GM03348 (cell line): Measurements from ENCODE around the gene TSEN54.

Experiments
- DNase-seq: peaks from one replicate; pipeline ENCODE4 v3.0.0; 2012; ENCODE audit warnings: low spot score

TSEN54 gene

DNA sequence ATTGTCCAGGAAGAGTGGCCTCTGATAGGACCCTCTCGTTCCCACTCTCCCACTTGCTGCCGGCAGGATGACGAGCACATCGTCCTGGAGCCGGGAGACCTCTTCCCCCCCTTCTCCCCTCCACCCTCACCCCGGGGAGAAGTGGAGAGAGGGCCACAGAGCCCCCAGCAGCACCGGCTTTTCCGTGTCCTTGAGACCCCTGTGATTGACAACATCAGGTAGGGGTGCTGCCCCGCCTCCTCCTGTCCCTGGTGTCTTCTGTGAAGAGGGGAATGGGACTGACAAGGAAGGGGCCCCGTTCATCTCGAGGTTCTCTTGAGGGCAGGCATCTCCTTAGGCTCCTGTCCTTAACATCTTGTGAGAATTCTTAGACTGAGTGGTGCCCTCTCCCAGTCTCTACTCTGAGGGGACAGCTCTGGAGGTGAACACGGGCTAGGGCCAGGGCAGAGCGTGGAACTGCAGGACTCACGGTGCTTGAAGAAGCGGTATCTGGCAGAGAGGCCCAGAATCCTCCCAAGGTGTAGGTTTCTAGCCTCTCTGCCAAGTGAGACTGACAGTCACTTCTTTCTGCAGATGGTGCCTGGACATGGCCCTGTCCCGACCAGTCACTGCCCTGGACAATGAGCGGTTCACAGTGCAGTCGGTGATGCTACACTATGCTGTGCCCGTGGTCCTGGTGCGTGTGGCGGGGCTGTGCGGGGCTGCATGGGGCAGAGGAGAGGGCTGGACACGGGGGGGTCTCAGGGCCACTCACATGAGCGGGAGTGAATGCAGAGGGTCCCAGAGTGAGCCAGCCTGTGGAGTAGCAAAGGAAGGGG, 27.4 kb upstream of the TSEN54 start:
- no peak for DNase-seq

DNA sequence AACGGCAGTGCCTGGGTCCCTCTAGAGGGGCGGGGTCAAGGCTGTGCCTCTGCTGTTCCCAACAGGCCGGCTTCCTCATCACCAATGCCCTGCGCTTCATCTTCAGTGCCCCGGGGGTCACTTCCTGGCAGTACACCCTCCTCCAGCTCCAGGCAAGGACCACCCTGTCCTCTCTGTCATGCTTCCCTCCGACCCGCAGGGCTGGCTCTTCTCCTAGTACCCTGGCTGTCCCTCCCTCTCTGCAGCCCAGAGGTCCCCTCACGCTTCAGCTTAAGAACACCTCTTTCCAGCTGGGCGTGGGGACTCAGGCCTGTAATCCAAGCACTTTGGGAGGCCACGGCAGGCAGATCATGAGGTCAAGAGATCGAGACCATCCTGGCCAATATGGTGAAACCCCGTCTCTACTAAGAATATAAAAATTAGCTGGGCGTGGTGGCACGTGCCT, 26.8 kb upstream of the TSEN54 start:
- DNase-seq: no peak

DNA sequence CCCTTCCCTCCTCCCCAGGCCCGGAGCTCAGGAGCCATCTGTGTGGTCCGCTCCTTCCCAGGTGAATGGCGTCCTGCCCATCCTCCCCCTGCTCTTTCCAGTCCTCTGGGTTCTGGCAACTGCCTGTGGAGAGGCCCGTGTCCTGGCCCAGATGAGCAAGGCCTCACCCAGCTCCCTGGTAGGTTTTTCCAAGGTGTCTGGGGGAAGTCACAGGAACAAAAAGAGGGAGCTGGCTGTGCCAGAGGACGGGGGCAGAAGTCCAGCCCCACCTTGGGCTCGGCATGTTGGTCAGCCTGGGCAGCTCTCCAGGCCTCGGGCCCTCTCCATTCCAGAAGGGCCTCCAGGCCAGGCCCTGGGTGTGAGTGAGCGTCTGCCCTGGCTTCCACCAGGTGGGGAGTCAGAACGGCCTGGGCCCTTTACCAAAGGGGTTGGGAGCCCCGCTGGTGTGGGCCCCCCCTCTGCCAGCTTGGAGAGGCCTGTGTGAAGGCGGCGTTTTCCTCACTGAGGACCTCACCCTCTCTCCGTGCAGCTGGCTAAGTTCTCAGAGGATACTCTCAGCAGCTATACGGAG, 26.1 kb upstream of the TSEN54 start:
- DNase-seq: no peak

DNA sequence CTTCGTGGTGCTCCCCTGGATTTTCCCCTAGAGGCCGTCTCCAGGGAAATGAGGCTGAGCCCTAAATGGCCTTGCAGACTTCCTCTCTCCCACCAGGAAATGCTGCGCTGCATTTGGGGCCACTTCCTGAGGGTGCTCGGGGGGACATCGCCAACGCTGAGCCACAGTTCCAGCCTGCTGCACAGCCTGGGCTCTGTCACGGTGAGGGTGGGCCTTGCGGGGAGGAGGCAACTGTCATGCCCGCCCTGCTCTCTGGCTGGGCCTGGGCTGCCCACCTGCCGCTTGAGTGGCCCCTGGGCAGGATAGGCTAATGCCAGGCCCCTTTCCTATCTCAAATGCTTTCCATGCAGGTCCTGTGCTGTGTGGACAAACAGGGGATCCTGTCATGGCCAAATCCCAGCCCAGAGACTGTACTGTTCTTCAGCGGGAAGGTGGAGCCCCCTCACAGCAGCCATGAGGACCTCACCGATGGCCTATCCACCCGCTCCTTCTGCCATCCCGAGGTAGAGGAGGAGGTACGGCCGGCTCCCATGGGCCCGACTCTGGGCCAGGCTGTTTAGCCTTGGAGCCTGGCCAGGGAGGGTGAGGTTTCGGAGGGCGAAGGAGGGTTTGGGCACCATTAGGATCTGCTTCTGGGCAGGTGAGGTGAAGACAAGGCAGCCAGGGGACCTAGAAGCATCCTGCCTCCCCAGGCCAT, 25.2 kb upstream of the TSEN54 start:
- DNase-seq: no peak

DNA sequence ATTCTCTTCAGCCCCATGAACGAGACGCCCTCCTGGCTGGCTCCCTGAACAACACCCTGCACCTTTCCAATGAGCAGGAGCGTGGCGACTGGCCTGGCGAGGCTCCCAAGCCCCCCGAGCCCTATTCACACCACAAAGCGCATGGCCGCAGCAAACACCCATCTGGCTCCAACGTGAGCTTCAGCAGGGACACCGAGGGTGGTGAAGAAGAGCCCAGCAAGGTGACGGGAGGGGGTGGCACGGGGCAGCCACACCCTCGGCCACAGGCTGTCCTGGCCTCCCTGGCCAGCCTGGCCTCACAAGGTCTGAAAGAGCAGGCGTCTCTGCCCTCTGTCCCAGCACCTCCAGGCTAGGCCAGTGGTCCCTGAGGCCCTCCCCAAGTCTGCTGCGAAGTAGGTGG, 24.6 kb upstream of the TSEN54 start:
- DNase-seq: no peak

DNA sequence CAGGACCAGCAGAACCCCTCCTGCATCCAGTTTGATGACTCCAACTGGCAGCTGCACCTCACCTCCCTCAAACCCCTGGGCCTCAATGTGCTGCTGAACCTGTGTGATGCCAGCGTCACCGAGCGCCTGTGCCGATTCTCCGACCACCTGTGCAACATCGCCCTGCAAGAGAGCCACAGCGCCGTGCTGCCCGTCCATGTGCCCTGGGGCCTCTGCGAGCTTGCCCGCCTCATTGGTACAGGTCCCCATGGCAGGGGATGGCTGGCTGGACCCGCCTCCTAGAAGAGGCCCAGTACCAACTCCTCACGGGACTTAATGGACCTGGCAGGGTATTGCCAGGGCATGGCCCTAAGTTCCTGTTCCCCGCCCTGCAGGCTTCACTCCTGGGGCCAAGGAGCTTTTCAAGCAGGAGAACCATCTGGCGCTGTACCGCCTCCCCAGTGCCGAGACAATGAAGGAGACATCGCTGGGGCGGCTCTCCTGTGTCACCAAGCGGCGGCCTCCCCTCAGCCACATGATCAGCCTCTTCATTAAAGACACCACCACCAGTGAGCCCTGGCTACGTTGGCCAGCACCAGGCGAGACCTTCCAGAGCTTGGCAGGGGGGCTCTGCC, 23.7 kb upstream of the TSEN54 start:
- DNase-seq: no peak

DNA sequence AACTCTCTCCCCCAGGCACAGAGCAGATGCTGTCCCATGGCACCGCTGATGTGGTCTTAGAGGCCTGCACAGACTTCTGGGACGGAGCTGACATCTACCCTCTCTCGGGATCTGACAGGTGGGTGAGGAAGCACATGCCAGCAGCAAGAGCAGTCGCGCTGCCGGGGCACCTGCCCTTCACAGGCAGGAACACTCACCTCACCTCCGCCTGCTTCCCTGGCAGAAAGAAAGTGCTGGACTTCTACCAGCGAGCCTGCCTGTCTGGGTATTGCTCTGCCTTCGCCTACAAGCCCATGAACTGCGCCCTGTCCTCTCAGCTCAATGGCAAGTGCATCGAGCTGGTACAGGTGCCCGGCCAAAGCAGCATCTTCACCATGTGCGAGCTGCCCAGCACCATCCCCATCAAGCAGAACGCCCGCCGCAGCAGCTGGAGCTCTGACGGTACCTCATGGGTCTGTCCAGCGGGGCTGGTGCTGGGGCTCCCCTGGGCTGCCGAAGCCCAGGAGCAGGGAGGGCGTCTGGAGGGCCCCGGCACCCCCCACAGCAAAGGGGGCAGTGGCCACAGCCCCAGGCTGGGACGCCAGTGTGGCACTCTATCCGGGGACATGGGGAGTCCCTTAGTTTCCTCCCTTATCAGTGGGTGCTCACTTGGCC, 22.7 kb upstream of the TSEN54 start:
- no peak for DNase-seq

DNA sequence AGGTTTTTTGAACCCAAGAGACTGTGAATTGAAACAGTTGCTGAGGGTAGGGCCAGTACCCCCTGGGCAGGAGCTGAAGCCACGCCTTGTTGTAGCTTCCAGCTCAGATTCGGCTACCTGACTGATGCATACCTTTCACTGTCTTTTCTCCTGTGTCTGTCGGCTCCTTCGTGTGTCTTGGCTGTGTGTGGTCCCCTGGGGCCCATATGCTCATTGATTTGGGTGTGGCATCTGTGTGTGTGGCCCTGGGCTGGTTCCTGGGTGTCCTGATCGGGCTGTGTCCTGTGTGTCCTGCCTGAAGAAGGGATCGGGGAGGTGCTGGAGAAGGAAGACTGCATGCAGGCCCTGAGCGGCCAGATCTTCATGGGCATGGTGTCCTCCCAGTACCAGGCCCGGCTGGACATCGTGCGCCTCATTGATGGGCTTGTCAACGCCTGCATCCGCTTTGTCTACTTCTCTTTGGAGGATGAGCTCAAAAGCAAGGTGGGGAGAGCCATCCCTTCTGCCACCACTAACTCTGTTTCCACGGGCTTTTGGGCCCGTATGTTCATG, 21.9 kb upstream of the TSEN54 start:
- DNase-seq: no peak

DNA sequence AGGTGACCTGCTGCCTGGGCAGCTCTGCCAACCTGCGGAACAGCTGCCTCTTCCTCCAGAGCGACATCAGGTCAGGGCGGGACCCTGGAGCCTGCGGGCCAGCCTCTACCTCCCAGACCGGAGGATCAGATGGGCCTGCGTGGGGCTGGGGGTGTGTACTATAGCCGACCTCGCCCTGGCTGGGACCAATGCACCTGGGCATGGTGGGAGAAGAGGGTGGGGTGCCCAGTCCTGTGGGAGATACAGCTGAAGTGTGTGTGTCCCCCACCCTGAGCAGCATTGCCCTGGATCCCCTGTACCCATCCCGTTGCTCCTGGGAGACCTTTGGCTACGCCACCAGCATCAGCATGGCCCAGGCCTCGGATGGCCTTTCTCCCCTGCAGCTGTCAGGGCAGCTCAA, 20.3 kb upstream of the TSEN54 start:
- DNase-seq: no peak

DNA sequence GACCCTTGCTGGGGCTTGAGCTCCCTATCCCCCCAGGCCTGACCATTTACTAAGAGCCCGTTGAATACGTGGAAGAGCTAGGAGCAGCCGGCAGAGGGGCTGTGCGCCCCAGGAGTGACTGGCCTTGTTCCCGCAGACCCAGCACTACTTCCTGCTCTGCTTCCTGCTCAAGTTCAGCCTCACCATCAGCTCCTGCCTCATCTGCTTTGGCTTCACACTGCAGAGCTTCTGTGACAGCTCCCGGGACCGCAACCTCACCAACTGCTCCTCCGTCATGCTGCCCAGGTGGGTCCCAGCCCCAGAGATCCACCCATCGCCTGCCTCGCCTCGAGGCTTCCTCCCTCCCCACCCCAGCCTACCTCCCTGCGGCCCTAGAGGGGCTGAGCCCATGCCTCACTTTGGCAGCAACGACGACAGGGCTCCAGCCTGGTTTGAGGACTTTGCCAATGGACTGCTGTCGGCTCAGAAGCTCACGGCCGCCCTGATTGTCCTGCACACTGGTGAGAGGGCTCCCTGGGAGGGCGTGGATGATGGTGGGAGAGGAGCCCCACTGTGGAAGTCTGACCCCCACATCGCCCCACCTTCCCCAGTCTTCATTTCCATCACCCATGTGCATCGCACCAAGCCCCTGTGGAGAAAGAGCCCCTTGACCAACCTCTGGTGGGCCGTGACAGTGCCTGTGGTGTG, 18.1 kb upstream of the TSEN54 start:
- DNase-seq: no peak

DNA sequence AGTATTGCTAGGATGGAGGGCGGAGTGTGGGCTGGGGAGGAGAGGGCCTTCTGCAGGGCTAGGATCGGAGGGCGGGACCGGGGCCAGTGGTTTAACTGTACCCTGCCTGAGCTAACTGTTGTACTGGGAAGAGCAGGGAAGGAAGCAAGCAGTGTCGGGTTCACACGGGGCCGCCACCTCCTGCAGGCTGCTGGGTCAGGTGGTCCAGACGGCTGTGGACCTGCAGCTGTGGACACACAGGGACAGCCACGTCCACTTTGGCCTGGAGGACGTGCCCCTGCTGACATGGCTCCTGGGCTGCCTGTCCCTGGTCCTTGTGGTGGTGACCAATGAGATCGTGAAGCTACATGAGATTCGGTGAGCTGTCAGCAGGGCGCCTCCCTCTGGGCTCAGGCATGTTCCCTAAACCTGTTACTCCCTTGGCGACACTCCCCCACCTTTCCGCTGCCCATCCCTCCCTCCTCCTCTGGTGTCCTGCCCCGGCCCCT, 17.6 kb upstream of the TSEN54 start:
- DNase-seq: no peak

DNA sequence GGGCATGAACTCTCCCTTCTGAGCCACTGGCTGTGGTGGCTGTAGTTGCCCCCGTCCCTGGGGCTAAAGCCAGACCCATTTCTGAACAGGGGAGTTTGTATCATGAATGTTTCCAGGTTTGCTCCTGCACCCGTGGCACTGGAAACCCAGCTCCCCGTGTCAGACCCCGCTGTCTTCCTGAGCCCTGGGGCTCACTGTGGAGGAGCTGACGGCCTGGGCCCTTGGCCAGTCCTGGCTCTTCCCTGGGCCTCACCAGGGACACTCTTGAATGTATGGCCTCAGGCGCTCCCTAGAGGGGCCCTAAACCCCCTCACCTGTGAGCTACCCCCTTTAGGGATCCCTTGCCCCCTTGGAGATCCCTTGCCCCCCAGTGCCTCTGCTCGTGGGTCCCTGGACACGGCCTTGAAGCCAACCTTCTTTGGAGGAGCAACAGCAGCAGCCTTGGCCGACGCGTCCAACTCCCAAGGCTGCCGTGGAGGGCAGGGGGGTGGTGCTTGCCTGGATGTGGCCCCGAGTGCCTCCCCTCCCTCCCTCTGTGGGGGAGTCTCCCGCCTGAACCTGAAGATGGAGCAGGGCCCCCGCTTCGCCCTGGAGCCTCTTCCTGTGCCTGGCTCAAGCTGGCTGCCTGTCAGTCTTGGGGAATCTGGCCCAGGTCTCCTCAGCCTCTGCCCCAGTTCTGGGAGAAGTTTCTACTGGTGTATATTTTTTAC, 16.9 kb upstream of the TSEN54 start:
- no peak for DNase-seq

DNA sequence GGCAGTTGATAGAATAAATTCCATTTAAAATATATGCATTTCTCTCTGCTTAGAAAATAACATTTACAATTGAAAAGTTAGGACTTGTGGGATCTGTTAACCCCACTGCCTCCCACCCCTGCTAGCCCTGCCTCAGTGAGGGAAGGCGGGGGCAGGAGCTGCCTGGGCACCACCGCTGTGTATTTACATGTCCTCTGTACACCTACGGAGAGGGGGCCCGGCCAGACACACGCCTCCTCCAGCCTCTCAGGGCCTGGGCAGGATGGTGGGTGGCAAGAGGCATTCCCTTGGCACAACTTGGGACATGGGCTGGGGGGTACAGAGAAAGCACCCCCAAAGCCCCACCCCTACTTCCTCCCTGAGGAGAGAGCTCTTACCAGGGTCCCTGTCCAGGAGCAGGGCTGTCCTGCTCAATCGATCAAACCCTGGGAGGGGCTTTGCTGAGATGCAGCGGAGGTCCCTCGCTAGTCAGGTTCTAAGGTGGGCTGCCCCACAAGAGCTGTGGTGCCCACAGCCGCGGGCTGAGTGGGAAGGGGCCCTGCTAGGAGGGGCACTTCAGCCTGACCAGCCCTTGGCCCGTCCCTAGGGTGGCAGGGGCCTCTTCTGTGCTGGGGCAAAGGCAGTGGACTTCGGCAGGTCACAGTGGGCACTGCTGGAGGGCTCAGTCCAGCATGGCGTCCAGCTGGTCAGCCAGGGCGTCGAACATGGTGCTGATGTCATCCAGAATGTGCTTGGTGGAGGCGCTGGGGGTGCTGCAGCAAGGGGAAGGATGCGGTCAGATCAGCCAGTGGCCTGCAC, 15.7 kb upstream of the TSEN54 start:
- no peak for DNase-seq

DNA sequence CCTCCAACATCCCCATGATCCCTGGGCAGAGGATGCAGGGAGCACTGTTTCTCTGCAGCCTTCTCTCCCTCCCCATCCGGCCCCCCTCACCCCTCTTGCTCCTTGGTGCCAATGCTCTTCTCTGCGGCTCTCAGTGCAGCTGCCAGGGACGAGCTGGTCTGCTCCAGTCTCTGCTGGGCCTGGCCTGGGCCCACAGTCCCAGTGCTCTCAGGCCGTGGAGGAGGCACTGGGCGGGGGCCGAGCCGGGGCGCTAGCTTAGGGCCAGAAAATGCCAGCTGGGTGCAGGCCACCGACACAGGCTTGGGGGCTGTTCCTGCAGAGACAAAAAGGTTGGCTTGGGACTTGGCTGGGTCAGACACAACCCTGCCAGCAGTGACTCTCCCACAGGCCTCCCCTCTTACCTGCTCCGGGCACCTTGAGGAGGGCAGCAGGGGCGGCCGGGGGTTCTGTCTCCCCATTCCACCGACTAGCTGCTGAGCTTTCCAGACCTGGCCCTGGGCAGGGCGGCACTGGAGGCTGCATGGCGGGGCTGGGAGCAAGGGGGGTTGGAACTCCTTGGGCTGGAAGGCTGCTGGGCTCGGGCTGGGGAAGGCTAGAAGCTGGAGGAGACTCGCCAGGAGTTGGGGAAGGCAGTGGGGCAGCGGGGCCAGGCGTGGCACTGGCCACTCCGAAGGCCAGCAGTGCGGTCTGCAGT, 14.8 kb upstream of the TSEN54 start:
- DNase-seq: no peak

DNA sequence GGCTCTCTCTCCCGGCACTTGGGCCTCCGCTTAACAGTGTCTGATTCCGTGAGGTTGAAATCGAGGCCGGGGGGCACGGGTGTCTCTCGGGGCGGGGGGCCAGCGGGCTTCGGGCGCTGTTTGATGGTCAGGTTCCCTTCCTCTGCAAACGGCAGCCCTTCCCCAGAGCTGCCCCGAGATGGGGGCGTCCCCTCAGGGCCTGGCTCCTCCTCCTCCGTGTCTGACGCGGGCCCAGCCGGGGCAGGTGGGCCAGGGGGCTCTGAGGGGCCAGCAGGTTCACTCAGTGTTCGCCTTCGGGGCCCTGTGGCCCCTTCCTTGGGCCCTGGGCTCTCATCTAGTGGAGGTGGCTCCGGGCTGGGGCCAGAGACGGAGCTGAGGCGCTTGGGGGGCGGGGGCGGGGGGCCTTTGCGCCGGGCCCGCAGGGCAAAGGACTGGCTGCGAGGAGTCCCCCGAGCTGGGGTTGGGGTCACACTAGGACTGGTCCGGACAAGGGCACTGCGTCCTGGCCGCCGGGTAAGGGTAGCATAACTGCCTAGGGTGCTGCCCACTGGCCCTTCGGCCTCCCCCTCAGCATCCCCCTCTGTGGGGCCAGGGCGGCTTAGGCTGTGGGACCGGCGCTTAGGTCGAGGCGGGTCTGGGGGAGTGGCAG, 14.1 kb upstream of the TSEN54 start:
- DNase-seq: no peak

DNA sequence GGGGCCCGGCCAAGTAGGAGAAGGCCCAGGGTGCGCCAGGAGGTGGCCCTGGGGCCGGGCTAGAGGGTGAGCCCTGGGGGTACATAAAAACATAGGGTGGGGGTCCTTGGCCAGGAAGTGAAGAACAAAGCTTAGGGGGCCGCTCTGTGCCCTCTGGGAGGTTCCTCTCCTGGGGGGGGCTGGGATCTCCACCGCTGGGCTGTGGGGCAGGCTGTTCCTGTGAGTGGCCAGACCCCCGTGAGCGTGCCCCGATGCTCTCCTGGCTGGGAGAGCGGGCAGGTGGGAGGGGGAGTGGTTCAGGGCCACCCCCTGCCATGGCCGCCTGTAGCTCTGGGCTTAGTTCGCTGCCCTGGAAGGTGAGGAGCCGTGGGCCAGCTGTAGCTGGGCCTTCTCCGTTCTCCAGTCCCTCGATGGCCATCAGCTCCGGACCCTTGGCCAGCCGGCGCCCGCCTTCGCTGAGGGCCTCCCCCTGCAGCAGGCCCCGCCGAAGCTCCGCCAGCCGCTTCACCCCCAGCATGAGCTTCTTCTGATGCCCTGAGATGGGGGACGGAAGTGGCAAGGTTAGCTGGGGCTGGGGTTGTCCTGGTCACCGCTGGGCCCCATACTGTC, 13.5 kb upstream of the TSEN54 start:
- no peak for DNase-seq

DNA sequence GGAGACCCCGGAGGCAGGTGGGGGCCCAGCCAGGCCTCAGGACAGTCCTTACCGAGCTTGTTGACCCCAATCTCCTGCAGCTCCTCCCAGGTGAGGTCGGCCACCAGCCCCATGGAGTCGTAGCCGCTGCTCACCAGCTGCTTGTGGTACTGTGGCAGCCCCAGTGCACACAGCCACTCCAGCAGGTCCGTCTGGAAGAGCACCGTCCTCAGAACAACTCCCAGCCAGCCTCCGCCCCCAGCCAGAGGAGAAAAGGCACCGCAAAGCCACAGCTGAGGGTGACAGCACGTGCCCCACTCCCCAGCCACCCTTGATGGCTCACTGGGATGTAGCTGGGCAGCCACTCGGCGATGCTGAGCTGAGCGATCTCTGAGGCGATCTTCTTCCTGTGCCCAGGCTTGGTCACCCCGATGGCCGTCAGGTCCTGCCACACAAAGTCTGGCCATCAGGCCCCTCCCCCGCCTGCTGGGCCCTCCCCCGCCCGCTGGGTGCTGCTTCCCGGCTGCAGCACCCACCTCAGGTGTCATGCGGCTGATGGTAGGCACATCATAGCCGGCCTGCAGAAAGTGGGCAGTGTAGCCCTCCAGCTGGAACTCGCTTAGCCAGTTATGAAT, 12.9 kb upstream of the TSEN54 start:
- no peak for DNase-seq

DNA sequence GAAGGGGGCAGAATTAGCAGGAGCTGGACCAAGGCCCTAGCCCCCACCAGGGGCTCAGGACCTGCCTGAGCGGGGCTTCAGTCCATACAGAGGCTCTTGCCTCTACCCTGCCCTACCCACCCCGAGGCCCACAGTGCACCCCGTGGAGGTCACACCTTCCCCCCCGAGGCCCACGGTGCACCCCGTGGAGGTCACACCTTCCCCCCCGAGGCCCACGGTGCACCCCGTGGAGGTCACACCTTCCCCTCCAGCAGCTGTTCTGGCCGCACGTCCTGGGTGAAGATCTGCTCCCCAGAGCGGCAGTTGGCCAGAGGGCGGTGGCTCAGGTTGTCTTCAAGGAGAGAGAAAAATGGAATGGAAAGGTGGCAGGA, 12.4 kb upstream of the TSEN54 start:
- no peak for DNase-seq
